ENCODE measurements around the gene NAGPA. TPM values are rescaled to one million over a fixed set of nuclear protein-coding genes. Genes with fewer than 3 reads are reported as not detected.

NAGPA gene
- polyA plus RNA-seq, 1 donor from 2014 or later, result 36.6 TPM

GRCh38 chr16:5036228-5037156, 2.8 kb upstream of the NAGPA start:
- TF ChIP-seq EZH2 (IDR thresholded peaks at IDR 0.05; ENCODE audit: borderline replicate concordance, insufficient read depth, low read length, poor library complexity, severe bottlenecking) (no peak), RAD21 (conservative IDR thresholded peaks at IDR 0.05) (no peak), EP300 (conservative IDR thresholded peaks at IDR 0.05; ENCODE audit: poor library complexity, severe bottlenecking) (no peak), REST (IDR thresholded peaks at IDR 0.05; ENCODE audit: borderline replicate concordance) (no peak), SMC3 (conservative IDR thresholded peaks at IDR 0.05; ENCODE audit: poor library complexity) (no peak), MXI1 (conservative IDR thresholded peaks at IDR 0.05; ENCODE audit: poor library complexity, severe bottlenecking) (no peak), TAF1 (IDR thresholded peaks at IDR 0.05; ENCODE audit: low read depth) (no peak), POLR2AphosphoS5 (IDR thresholded peaks at IDR 0.05) (no peak)
- TF ChIP-seq, protein P1, sequence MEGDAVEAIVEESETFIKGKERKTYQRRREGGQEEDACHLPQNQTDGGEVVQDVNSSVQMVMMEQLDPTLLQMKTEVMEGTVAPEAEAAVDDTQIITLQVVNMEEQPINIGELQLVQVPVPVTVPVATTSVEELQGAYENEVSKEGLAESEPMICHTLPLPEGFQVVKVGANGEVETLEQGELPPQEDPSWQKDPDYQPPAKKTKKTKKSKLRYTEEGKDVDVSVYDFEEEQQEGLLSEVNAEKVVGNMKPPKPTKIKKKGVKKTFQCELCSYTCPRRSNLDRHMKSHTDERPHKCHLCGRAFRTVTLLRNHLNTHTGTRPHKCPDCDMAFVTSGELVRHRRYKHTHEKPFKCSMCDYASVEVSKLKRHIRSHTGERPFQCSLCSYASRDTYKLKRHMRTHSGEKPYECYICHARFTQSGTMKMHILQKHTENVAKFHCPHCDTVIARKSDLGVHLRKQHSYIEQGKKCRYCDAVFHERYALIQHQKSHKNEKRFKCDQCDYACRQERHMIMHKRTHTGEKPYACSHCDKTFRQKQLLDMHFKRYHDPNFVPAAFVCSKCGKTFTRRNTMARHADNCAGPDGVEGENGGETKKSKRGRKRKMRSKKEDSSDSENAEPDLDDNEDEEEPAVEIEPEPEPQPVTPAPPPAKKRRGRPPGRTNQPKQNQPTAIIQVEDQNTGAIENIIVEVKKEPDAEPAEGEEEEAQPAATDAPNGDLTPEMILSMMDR (IDR thresholded peaks at IDR 0.05; ENCODE audit: poor library complexity, severe bottlenecking), result no peak
- Histone ChIP-seq H3F3A (ENCODE audit: insufficient read depth, low read length, poor library complexity, severe bottlenecking) (no peaks in the 10 kb centered on the region), H3K9me2 (ENCODE audit: insufficient read depth, low read length) (no peaks in the 10 kb centered on the region), H3K27ac (ENCODE audit: low read length) (no peak overlapping the region), H3K79me2 (replicated peaks; ENCODE audit: insufficient read depth, low read length) (no peaks in the 10 kb centered on the region), H3K4me2 (ENCODE audit: low read length) (no peak overlapping the region), H2AFZ (ENCODE audit: low read depth, low read length) (no peak overlapping the region), H3K36me3 (ENCODE audit: insufficient read depth, low read length) (no peaks in the 10 kb centered on the region), H3K27me3 (ENCODE audit: insufficient read depth, low read depth, low read length) (no peaks in the 10 kb centered on the region), H4K20me1 (ENCODE audit: insufficient read depth) (no peaks in the 10 kb centered on the region), H3K9me3 (ENCODE audit: low read length) (no peaks in the 10 kb centered on the region), H3K9ac (ENCODE audit: low read length) (no peak overlapping the region), H3K4me3 (ENCODE audit: low read length) (no peak overlapping the region)

DNA sequence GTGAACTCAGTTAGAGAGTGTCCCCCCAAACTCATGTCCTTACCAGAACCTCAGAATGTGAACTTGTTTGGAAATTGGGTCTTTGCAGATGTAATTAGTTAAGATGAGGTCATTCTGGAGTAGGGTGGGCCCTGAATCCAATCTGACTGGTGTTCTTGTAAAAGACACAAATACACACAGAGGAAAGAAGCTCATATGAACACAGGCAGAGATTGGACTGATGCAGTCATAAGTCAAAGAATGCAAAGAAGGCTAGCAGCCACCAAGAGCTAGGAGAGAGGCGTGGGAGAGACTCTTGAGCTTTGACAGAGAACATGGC, 2.1 kb upstream of the NAGPA start:
- H3K79me2 ChIP-seq (replicated peaks; ENCODE audit: insufficient read depth, low read length), result no peaks in the 10 kb centered on the region
- no peaks in the 10 kb centered on the region for H4K20me1 ChIP-seq (ENCODE audit: insufficient read depth)
- no peaks in the 10 kb centered on the region for H3K36me3 ChIP-seq (ENCODE audit: insufficient read depth, low read length)
- H3K9me2 ChIP-seq (ENCODE audit: insufficient read depth, low read length), result no peaks in the 10 kb centered on the region
- no peak overlapping the region for H3K4me3 ChIP-seq (ENCODE audit: low read length)
- TF ChIP-seq EP300 (conservative IDR thresholded peaks at IDR 0.05; ENCODE audit: poor library complexity, severe bottlenecking), result no peak
- TF ChIP-seq EZH2 (IDR thresholded peaks at IDR 0.05; ENCODE audit: borderline replicate concordance, insufficient read depth, low read length, poor library complexity, severe bottlenecking), result no peak
- no peak for TF ChIP-seq TAF1 (IDR thresholded peaks at IDR 0.05; ENCODE audit: low read depth)
- TF ChIP-seq, protein P1 (IDR thresholded peaks at IDR 0.05; ENCODE audit: poor library complexity, severe bottlenecking), result no peak
- no peak for TF ChIP-seq REST (IDR thresholded peaks at IDR 0.05; ENCODE audit: borderline replicate concordance)
- no peak for TF ChIP-seq MXI1 (conservative IDR thresholded peaks at IDR 0.05; ENCODE audit: poor library complexity, severe bottlenecking)
- TF ChIP-seq POLR2AphosphoS5 (IDR thresholded peaks at IDR 0.05), result no peak
- no peak for TF ChIP-seq RAD21 (conservative IDR thresholded peaks at IDR 0.05)
- TF ChIP-seq SMC3 (conservative IDR thresholded peaks at IDR 0.05; ENCODE audit: poor library complexity), result no peak
- H3K4me2 ChIP-seq (ENCODE audit: low read length), result no peak overlapping the region
- H3K9ac ChIP-seq (ENCODE audit: low read length), result no peak overlapping the region
- H2AFZ ChIP-seq (ENCODE audit: low read depth, low read length), result no peak overlapping the region
- no peaks in the 10 kb centered on the region for H3K9me3 ChIP-seq (ENCODE audit: low read length)
- no peaks in the 10 kb centered on the region for H3F3A ChIP-seq (ENCODE audit: insufficient read depth, low read length, poor library complexity, severe bottlenecking)
- no peak overlapping the region for H3K27ac ChIP-seq (ENCODE audit: low read length)
- H3K27me3 ChIP-seq (ENCODE audit: insufficient read depth, low read depth, low read length), result no peaks in the 10 kb centered on the region
